Measurements from ENCODE around the gene CTIF. TPM values are rescaled to one million over a fixed set of nuclear protein-coding genes. Genes with fewer than 3 reads are reported as not detected.

Gene CTIF
- total RNA-seq, 1 donor from 2014 or later: 12.6 TPM

- DNase-seq (ENCODE audit: low read depth in 2 of 2): no peak
Observed at GRCh38 chr18:48574667-48575300, 36.0 kb downstream of the CTIF start.

GRCh38 chr18:48575301-48575657 lies 36.4 kb downstream of the CTIF start:
- no peak for DNase-seq (ENCODE audit: low read depth in 2 of 2)

- no peak for DNase-seq (ENCODE audit: low read depth in 2 of 2)
Observed at GRCh38 chr18:48575658-48576456, 37.0 kb downstream of the CTIF start.

- no peak for DNase-seq (ENCODE audit: low read depth in 2 of 2)
Observed at GRCh38 chr18:48576457-48576771, 37.6 kb downstream of the CTIF start.

GRCh38 chr18:48577478-48578190 lies 38.8 kb downstream of the CTIF start:
- DNase-seq (ENCODE audit: low read depth in 2 of 2): no peak

- DNase-seq (ENCODE audit: low read depth in 2 of 2): no peak
Observed at GRCh38 chr18:48578289-48578688, 39.5 kb downstream of the CTIF start.

- no peak for DNase-seq (ENCODE audit: low read depth in 2 of 2)
Observed at GRCh38 chr18:48580066-48580465, 41.2 kb downstream of the CTIF start.

- no peak for DNase-seq (ENCODE audit: low read depth in 2 of 2)
Observed at GRCh38 chr18:48580782-48581181, 42.0 kb downstream of the CTIF start.

GRCh38 chr18:48581206-48581605 lies 42.4 kb downstream of the CTIF start:
- no peak for DNase-seq (ENCODE audit: low read depth in 2 of 2)

GRCh38 chr18:48581941-48582340 lies 43.1 kb downstream of the CTIF start:
- DNase-seq (ENCODE audit: low read depth in 2 of 2): no peak

GRCh38 chr18:48582946-48583345 lies 44.1 kb downstream of the CTIF start:
- no peak for DNase-seq (ENCODE audit: low read depth in 2 of 2)

- DNase-seq (ENCODE audit: low read depth in 2 of 2): no peak
Observed at GRCh38 chr18:48583573-48583972, 44.7 kb downstream of the CTIF start.

GRCh38 chr18:48589797-48590519 lies 51.1 kb downstream of the CTIF start:
- DNase-seq (ENCODE audit: low read depth in 2 of 2): peak; percentile 15 to 28

GRCh38 chr18:48590678-48591077 lies 51.8 kb downstream of the CTIF start:
- DNase-seq (ENCODE audit: low read depth in 2 of 2): peak; percentile 15 to 37

- no peak for DNase-seq (ENCODE audit: low read depth in 2 of 2)
Observed at GRCh38 chr18:48592540-48593171, 53.8 kb downstream of the CTIF start.

- no peak for DNase-seq (ENCODE audit: low read depth in 2 of 2)
Observed at GRCh38 chr18:48594471-48595094, 55.8 kb downstream of the CTIF start.

- no peak for DNase-seq (ENCODE audit: low read depth in 2 of 2)
Observed at GRCh38 chr18:48595703-48596218, 56.9 kb downstream of the CTIF start.

- DNase-seq (ENCODE audit: low read depth in 2 of 2): no peak
Observed at GRCh38 chr18:48597110-48597509, 58.3 kb downstream of the CTIF start.

GRCh38 chr18:48597671-48598070 lies 58.8 kb downstream of the CTIF start:
- no peak for DNase-seq (ENCODE audit: low read depth in 2 of 2)

GRCh38 chr18:48599391-48599790 lies 60.6 kb downstream of the CTIF start:
- DNase-seq (ENCODE audit: low read depth in 2 of 2): no peak

- DNase-seq (ENCODE audit: low read depth in 2 of 2): no peak
Observed at GRCh38 chr18:48600046-48600445, 61.2 kb downstream of the CTIF start.

Measured in dermis microvascular lymphatic vessel endothelial cell (primary cell).